ENCODE results near the gene NRL.
A peak's percentile ranks its signal among the peaks of the same experiment; 100 is the strongest.

NRL gene

GRCh38 chr14:24114532-24115421 is at the start of gene NRL, which contains the start of gene DCAF11:
TSS of gene NRL (minus strand) at chr14:24114949. CDS start at chr14:24082848, 32,101 bp downstream.
TSS of gene DCAF11 (plus strand) at chr14:24114777. CDS start at chr14:24115595, 818 bp downstream.
- DNase-seq, result peak; percentile 99

GRCh38 chr14:24162093-24162492 is 47.3 kb upstream of the NRL start:
- DNase-seq, result no peak

- peak; percentile 88 to 90 for DNase-seq
These were observed 46.4 kb upstream of the NRL start, which contains the start of gene IRF9 for GRCh38 chr14:24160850-24161804. TSS of gene IRF9 (plus strand) at chr14:24161265. CDS start at chr14:24162145, 880 bp downstream.

- DNase-seq, result no peak
These were observed 45.7 kb upstream of the NRL start for GRCh38 chr14:24160499-24160849.

GRCh38 chr14:24159777-24160498 is 45.2 kb upstream of the NRL start:
- DNase-seq, result no peak

GRCh38 chr14:24157331-24157730 is 42.6 kb upstream of the NRL start:
- DNase-seq, result no peak

- DNase-seq, result no peak
These were observed 42.1 kb upstream of the NRL start for GRCh38 chr14:24156840-24157239.

- DNase-seq, result no peak
These were observed 40.4 kb upstream of the NRL start for GRCh38 chr14:24155100-24155499.

GRCh38 chr14:24151404-24152080 is 36.8 kb upstream of the NRL start:
- DNase-seq, result no peak

- no peak for DNase-seq
These were observed 36.2 kb upstream of the NRL start for GRCh38 chr14:24150993-24151392.

- no peak for DNase-seq
These were observed 35.8 kb upstream of the NRL start for GRCh38 chr14:24150567-24150966.

GRCh38 chr14:24150061-24150460 is 35.3 kb upstream of the NRL start:
- no peak for DNase-seq

GRCh38 chr14:24149302-24149969 is 34.7 kb upstream of the NRL start:
- no peak for DNase-seq

GRCh38 chr14:24147761-24148428 is 33.1 kb upstream of the NRL start:
- DNase-seq, result no peak

- peak; percentile 98 for DNase-seq
These were observed 32.4 kb upstream of the NRL start, which contains the start of gene RNF31 for GRCh38 chr14:24146978-24147760. TSS of gene RNF31 (plus strand) at chr14:24147498. CDS start at chr14:24147699, 201 bp downstream.

GRCh38 chr14:24146453-24146977 is 31.8 kb upstream of the NRL start, which contains the start of gene PSME2:
TSS of gene PSME2 (minus strand) at chr14:24146610. CDS start at chr14:24146581, 29 bp downstream.
- peak; percentile 94 to 95 for DNase-seq

GRCh38 chr14:24145690-24146452 is 31.1 kb upstream of the NRL start:
- DNase-seq, result no peak

GRCh38 chr14:24145219-24145618 is 30.5 kb upstream of the NRL start:
- DNase-seq, result no peak

GRCh38 chr14:24144451-24144850 is 29.7 kb upstream of the NRL start:
- no peak for DNase-seq

All from NCI-H2081 (cell line).